Breast epithelium (tissue), 3 donors: ENCODE measurements around the gene TSPO.

Experiments
- POLR2A ChIP-seq: fragments of 450-650 bp; IDR thresholded peaks from one replicate; pipeline ENCODE4 v1.6.1; 2016; ENCODE audit warnings: antibody characterized with exemption, mild to moderate bottlenecking, moderate library complexity
- POLR2AphosphoS5 ChIP-seq, 3 donors: sonication (generic); formaldehyde crosslinking; IDR thresholded peaks; one replicate each; pipeline ENCODE4 v1.6.1; 2017; ENCODE audit warnings: antibody characterized with exemption in 3 of 3
- TF ChIP-seq, protein P1 (sequence below), 3 donors: fragments of 450-650 bp; IDR thresholded peaks; one replicate each; pipeline ENCODE4 v1.5.1; 2016 to 2017; ENCODE audit warnings: antibody characterized with exemption in 3 of 3, mild to moderate bottlenecking in 3 of 3, moderate library complexity in 3 of 3

DNA sequence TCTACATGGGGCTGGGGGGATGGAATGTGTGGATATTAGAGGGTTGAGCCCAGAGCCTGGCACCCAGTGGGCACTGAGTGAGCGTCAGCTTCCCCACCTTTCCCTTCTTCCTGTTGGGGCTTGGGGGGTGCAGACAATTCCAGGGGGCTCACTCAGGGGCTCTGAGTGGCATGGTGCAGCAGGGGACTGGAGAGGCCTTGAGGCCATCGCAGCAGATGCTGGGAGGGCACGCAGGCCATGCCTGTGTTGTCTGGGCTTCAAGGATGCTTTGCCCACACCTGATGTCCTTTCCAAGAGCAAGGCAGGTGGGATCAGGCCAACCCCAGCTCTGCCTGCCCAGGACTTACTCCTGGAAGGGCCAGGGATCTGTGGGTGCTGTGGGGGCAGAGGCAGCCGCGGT is 46.8 kb downstream of the TSPO start:
- TF ChIP-seq POLR2A = no peak
- TF ChIP-seq, protein P1, sequence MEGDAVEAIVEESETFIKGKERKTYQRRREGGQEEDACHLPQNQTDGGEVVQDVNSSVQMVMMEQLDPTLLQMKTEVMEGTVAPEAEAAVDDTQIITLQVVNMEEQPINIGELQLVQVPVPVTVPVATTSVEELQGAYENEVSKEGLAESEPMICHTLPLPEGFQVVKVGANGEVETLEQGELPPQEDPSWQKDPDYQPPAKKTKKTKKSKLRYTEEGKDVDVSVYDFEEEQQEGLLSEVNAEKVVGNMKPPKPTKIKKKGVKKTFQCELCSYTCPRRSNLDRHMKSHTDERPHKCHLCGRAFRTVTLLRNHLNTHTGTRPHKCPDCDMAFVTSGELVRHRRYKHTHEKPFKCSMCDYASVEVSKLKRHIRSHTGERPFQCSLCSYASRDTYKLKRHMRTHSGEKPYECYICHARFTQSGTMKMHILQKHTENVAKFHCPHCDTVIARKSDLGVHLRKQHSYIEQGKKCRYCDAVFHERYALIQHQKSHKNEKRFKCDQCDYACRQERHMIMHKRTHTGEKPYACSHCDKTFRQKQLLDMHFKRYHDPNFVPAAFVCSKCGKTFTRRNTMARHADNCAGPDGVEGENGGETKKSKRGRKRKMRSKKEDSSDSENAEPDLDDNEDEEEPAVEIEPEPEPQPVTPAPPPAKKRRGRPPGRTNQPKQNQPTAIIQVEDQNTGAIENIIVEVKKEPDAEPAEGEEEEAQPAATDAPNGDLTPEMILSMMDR (IDR thresholded peaks at IDR 0.05) = no peak
- no peak for TF ChIP-seq POLR2AphosphoS5 (IDR thresholded peaks at IDR 0.05)
